Measurements from ENCODE around the gene HYI.
"Not testable (repeated sequence)": the region's sequence is repeated elsewhere in the genome, so short reads cannot be mapped to it uniquely, and the experiment has no call there.

The HYI gene, protein sequence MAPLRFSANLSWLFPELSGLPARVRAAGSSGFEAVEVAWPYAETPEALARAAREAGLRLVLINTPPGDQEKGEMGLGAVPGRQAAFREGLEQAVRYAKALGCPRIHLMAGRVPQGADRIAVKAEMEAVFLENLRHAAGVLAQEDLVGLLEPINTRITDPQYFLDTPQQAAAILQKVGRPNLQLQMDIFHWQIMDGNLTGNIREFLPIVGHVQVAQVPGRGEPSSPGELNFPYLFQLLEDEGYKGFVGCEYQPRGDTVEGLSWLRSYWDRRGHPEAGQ

DNA sequence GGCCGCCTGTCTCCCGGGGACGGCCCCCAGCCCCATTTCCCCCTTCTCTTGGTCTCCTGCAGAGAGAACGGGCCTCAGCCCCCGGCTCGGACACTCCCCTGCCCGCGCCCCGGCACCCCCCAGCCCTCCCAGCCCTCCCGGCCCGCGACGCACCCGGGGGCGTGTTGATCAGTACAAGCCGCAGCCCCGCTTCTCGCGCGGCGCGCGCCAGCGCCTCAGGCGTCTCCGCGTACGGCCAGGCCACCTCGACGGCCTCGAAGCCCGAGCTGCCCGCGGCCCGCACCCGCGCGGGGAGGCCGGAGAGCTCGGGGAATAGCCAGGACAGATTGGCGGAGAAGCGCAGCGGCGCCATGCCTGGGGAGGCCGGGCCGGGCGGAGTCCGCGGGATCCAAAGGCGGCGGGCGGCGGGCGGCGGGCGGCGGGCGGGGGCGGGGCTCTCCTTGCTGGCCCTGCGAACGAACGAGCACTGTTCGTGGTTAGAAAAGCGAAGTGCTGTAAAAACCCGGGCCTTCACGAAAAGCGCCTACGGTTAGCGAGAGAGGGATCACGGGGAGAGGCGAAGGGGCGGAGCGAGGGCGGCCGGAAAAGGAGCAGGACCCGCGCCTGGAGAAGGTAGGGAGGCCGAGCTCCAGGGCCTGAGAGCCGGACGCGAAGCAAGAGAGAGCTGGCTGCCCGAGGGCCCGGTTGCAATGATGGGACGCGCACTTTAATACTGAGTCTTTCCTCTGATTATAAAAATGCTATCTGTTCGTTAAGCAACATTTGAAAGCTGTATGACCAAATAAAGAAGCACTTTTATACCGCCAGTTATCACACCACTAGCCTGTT, at the start of gene HYI:
Gene HYI (minus strand): TSS at position 490 of the 828 bp plus-strand sequence. CDS start 138 bp downstream, at position 352.
- peak; percentile 85 for DNase-seq

DNA sequence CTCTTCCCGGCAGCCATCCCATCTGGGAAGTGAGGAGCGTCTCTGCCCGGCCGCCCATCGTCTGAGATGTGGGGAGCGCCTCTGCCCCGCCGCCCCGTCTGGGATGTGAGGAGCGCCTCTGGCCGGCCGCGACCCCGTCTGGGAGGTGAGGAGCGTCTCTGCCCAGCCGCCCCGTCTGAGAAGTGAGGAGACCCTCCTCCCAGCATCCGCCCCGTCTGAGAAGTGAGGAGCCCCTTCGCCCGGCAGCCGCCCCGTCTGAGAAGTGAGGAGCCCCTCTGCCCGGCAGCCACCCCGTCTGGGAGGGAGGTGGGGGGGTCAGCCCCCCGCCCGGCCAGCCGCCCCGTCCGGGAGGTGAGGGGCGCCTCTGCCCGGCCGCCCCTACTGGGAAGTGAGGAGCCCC, 48.1 kb upstream of the HYI start:
- not testable (repeated sequence) for DNase-seq

DNA sequence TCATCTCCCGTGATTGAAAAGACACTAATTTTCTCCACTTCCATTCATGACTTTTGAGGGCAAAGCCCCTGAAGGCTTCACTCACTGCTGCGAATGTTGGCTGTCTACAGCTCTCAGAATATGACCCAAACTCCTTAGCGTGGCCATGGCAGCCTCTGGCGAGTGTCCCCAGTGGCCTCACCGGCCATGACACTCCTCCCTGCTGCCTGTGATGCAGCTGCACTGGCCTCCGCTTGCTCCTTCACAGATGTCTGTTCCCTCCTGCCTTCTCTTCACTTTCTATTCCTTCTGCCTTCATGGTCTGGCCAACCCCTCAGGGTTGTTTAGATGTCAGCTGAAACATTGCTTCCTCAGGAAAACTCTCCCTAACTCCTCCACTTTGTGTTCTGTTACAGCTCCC, 46.2 kb upstream of the HYI start:
- DNase-seq: no peak

DNA sequence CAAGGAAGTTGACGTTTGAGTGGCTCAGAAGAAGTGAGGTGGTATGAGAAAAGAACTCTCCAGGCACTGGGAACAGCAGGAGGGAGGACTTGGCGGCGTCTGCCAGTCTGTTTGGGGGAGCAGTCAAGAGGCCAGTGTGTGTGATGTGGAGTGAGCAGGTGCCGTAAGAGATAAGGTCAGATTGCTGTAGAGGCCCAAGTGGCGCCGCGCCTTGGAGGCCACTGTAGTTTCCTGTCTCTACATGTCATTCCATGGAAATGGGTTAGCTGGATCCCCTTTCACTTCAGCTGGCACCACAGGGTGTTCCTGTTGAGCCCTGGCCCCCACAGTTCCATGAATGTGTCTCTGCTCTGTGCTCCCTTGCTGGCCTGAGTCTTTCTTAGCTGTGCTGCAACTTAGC, 41.5 kb upstream of the HYI start:
- DNase-seq: no peak

DNA sequence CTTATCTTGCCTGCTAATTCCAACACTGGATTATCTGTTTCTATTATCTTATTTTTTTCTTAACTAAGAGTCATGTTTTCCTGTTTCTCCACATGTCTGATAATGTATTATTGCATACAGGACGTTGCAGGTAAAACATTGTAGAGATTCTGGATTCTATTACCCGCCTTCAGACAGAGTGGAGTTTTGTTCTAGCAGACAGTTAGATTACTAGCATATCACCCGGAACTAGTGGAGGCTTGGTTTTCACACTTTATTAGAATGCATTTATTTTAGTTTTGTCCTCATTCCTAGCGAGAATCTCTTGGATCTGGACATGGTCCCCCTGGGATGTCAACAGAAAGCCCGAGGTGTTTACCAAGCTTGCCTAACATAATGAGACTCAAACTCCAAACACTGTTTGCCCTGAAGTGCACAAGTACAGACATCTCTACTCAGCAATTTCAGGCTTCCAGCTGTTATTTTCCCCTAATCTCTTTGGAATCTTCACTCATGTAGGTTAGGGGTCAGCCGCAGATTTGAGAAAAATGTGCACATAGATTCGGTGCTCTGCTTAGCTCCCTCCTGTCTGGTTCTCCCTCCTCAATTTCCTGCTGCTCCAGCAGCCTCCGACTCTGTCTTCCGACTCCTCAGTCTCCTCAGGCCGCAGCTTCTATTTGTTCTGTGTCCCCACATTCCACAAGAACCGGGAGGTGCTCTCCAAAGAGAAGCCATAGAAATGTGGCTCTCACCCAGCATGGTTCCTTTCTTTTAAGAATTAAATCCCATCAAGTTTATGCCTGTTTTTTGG, 40.1 kb upstream of the HYI start:
- DNase-seq: no peak

DNA sequence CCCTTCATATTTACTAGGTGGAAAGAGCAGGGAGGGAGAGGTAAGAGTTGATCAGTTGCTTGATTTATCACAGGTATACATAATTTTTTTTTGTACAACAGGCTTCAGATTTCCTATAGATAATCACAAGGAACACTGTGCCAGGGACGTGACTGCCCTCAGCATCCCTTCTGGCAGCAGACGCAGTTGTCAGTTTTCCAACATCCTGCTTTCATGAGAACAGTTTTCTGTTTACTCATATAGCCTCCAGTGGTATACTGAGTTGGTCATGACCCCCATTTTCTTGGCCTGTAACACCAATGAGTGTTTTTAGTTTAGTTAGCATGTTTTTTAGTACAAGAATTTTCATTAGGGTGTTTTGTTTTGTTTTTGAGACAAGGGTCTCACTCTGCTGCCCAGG, 39.1 kb upstream of the HYI start:
- DNase-seq: no peak

DNA sequence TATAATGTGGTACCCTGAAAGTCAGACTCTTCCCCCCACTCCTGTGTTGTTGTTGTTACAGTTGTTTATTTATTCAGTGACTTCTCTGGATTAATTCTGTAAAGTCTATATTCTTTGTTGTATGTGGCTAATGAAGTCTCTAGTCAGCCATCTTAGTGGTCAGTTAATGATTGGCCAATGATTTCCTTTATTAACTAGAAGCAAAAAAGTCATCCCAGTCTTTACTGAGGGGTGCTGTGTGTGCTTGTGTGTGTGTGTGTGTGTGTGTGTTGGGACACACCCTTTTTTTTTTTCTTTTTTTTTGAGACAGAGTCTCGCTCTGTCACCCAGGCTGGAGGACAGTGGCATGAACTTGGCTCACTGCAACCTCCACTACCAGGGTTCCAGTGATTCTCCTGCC, 37.3 kb upstream of the HYI start:
- no peak for DNase-seq

DNA sequence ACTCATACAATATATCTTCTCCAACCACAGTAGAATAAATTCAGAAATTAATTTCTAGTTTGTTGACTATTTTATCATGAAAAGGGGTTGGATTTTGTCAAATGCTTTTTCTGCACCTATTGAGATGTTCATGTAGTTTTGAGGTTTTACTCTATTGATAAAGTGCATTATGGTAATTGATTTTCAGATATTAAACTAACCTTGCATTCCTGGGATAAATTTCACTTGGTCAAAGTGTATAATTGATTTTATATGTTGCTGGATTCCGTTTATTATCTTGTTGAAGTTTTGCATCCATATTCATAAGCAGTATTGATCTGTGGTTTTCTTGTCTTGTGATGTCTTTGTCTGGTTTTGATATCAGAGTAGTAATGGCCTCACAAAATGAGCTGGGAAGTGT, 34.4 kb upstream of the HYI start:
- DNase-seq: no peak

DNA sequence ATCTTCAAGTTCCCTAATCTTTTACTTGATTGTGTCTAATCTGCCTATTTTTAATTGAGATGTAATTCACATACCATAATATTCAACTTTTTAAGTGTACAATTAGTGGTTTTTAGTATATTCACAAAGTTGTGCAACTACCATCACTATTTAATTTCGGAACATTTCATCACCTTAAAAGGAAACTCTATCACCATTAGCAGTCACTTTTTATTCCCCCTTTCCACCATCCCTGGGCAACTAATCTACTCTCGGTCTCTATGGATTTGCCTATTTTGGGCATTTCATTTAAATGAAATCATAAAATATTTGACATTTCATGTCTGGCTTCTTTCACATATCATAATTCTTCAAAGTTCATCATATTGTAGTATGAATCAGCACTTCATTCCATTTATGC, 30.6 kb upstream of the HYI start:
- no peak for DNase-seq

DNA sequence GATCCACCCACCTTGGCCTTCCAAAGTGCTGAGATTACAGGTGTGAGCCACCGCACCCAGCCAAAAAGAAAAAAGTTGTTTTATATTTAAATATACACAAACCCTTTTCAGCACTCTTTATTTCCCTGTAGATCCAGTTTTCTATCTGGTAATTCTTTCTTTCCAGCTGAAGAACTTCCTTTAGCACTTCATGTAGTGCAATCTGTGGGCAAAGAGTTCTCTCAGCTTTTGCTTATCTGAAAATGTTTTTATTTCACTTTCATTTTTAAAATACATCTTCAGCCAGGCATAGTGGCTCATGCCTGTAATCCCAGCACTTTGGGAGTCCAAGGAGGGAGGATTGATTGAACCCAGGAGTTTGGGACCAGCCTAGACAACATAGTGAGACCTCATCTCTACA, 28.5 kb upstream of the HYI start:
- DNase-seq: no peak

DNA sequence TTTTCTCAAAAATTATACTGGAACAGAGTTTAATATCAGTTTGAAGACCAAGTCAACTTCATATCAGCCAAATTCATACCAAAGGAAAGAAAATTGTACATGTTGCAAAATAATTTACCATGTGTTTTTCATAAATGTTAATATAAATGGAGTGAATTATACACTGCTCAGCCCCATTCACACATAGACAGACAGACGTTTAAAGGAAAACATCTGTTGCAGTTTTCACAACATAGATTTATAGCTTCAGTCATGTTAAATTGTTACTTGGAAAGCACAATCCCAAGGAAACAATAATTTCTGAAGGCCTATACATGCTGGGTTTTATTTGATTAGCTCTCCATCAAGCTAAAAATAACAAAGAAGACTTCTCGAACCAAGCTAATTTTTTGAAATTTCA, 27.8 kb upstream of the HYI start:
- no peak for DNase-seq

DNA sequence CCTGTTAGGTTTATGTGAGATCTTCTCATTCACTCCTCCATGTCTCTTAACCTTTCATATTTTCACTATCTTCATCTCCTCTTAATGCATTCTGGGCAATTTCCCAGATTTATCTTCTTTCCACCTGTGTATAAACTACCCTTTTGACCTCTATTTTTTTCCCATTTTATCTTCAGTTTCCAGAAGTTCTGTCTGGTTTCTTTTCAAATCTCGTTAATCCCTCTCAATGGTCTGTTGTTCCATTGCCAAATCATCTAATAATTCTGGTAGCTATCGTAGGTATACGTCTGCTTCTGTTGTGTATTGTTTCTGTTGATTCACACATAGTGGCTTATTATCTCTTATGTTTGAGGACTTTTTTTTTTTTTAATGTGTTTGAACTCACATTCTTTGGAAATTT, 25.7 kb upstream of the HYI start:
- no peak for DNase-seq

DNA sequence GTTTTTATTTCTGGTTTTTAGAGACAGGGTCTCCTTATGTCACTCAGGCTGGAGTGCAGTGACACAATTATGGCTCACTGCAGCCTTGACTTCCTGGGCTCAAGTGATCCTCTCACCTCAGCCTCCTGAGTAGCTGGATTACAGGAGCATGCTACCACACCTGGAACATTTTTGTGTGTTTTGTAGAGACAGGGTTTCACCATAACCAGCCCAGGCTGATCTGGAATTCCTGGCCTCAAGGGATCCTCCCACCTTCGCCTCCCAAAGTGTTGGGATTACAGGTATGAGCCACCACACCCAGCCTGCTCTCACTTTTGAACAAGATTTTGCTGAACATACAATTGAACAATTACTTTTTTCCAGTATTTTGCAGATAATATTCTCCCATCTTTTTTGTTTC, 24.0 kb upstream of the HYI start:
- no peak for DNase-seq

DNA sequence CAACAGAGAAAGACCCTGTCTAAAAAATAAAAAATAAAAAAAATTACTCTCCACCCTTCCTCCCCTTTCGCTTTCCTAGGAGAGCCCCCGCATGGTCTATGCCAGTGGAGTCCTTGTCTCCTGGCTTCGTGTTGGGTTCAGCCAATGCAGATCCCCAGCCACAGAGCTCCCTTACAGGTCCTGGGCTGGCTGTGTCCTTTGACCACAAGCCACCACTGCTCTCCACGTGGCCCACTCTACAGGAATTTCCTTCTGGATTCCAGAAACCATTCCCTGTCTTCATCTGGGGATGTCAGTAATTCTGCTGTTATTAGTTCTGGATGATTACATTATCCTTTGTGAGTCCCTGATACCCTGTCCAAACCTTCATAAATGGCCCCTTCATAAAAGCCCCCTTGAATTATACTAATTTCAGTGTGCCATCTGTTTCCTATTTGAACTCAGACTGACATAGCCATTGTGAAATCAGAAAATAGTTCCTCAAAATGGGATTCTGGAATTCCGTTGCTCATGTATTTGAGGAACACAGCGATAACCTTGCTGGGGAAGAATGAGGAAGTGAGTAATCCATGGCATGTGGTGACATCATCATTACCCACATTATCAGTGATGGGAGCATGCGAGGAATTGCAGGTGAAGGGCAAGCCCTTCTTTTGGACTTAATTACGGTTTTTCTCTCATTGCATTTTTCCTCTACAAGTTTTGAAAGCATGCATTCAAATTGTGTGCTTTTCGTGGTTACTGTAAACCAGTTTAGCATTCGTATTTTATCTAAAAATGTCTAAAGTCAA, 22.1 kb upstream of the HYI start:
- not testable (repeated sequence) for DNase-seq

DNA sequence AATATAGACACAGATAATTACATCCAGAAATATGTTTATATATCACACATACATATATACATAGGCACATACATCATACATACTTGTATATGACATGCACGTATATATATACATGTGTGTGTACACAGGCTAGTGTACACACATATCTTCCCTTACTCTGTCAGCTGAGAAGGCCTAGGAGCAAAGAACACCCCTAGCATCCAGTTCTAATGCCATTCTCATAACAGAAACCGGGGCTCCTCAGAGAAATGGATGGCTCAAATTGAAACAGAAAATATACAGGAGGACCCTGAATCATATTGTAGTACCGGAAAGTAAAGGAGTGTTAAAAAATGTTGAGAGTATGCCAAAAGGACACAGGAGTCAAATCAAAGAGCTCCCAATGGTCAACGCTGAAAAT, 19.7 kb upstream of the HYI start:
- DNase-seq: no peak

DNA sequence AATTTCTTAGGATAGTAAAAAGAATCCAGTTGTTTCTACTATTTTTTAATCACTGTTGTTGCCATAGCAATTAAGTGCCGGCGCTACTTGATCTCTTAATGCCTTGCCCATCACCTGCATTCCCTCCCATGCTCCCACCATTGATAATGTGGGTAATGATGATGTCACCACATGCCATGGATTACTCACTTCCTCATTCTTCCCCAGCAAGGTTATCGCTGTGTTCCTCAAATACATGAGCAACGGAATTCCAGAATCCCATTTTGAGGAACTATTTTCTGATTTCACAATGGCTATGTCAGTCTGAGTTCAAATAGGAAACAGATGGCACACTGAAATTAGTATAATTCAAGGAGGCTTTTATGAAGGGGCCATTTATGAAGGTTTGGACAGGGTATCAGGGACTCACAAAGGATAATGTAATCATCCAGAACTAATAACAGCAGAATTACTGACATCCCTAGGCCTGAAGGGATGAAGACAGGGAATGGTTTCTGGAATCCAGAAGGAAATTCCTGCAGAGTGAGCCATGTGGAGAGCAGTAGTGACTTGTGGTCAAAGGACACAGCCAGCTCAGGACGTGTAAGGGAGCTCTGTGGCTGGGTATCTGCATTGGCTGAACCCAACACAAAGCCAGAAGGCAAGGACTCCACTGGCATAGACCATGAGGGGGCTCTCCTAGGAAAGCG, 18.9 kb upstream of the HYI start:
- not testable (repeated sequence) for DNase-seq

DNA sequence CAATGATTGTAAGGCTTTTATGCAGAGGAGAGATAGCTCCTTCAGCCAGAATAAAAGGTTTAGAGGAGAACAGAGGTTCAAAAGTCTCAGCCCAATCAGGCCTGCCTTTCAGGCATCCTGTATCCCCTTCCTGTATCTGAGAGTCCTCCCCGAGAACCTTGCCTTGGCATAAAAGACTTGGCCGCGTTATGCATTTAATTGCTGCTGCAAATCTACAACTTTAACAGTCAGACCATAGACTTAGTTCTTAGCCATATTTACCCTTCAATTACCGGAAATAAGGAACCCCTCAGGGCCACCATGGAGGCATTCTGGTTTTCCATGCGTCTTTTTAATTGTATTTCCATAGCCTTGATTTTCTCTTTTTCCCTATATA, 18.3 kb upstream of the HYI start:
- no peak for DNase-seq

DNA sequence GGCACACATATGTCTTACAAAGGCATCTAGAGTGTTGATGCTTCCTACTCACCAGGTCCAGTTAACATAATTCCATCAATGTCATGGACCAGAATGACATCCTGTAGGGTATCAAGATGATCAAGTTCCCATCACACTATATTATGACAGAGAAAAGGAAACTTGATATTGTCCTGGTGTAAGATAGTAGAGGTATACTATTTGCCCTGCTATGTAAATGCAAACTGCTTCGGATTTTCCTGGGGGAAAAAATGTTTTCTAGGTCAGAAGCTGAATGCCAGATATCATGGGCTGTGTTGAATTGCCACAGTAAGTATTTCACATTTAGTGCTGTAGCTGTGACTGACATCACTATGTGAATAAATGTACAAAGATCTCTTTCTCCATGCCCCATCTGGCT, 16.2 kb upstream of the HYI start:
- no peak for DNase-seq

DNA sequence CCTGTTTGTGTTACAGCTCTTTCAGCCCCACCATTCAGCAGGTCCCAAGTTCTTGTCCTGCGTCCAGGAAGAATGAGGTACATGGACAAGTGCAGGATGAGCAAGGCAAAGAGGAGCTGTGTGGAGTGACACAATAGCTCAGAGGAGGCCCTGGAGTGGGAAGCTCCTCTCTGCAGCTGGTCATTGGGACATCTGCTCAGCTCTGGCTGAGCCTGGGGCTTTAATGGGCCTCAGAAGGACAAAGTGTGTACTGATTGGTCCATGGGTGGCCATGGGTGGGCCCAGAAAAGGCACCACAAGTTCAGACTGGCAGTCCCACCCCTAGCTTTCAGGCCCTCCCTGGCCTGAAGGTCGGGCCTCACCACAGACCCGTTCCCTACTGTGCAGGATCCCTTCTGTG, 14.7 kb upstream of the HYI start:
- DNase-seq: no peak

DNA sequence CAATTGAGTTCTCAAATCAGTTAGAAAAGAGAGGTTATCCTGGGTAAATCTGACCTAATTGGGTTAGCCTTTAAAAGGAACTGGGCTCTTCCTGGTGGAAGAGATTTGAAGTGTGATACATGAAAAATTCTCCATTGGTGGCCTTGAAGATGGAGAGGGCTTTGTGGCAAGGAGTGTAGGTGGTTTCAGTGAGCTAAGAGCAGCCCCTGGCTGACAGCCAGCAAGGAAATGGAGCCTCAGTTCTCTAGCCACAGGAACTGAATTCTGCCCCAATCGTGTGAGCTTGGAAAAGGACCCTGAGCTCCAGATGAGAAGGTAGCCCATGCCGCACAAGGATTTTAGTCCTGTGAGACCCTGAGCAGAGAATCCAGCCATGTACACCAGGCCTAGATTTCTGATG, 12.7 kb upstream of the HYI start:
- no peak for DNase-seq

DNA sequence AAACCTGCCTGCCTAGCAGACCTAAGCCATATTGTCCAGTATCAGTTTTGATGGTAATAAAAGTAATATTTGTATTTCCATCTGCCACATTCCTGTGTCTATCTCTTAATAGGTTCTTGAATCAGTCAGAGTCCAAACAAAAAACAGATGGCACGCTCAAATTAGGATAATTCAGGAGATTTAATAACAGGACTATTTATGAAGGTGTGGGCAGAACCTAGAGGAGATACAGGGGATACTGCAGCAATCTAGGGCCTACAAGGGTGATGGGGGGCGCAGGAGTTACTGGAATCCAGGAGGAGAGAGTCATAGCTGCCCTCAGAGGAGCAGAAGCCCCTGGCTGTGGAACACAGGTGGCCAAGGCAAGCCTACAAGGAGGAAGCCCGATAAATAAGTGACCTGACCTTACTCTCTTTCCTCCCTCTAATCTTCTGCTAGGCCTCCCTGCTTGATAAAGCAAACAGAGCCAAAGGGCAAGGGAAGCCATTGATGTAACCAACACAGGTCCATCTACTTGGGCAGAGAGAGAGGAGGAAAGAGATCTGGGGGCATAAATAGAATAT, 11.9 kb upstream of the HYI start:
- no peak for DNase-seq
